Vagina (tissue), 2 donors: Measurements from ENCODE around the gene TLCD1. TPM values are rescaled to one million over a fixed set of nuclear protein-coding genes. Genes with fewer than 3 reads are reported as not detected.
A peak's percentile ranks its signal among the peaks of the same experiment; 100 is the strongest.

Source experiments
- DNase-seq, 2 donors: peaks; one replicate each; pipeline ENCODE4 v3.0.0-alpha.2; 2017; ENCODE audit errors: extremely low spot score in 2 of 2
- H3K27ac ChIP-seq: fragments of 200-600 bp; sonication (generic); one replicate; pipeline ENCODE4 v1.5.1; 2019
- H3K27me3 ChIP-seq: fragments of 200-600 bp; sonication (generic); one replicate; pipeline ENCODE4 v1.5.1; 2019
- H3K36me3 ChIP-seq, 2 donors: fragments of 200-600 bp; sonication (generic); one replicate each; pipeline ENCODE4 v1.5.1; 2017 to 2019
- H3K4me1 ChIP-seq: fragments of 200-600 bp; sonication (generic); one replicate; pipeline ENCODE4 v1.5.1; 2019
- H3K4me3 ChIP-seq, 2 donors: fragments of 200-600 bp; sonication (generic); 1 replicate in 1 of 2; 2 replicates in 1 of 2; pipeline ENCODE4 v1.5.1; 2016 to 2019
- H3K9me3 ChIP-seq: fragments of 200-600 bp; sonication (generic); one replicate; pipeline ENCODE4 v1.5.1; 2019
- CTCF ChIP-seq, 3 experiments: fragments of 450-650 bp in 2 of 3; fragments of 200-600 bp in 1 of 3; sonication (generic) in 1 of 3; IDR thresholded peaks; one replicate each; pipeline ENCODE4 v1.5.1; 2017 to 2019; ENCODE audit warnings: antibody characterized with exemption in 3 of 3, mild to moderate bottlenecking in 2 of 3, moderate library complexity in 2 of 3
- POLR2A ChIP-seq, 2 donors: fragments of 450-650 bp; IDR thresholded peaks; one replicate each; pipeline ENCODE4 v1.6.1; 2017; ENCODE audit warnings: antibody characterized with exemption in 2 of 2, mild to moderate bottlenecking in 2 of 2, moderate library complexity in 2 of 2
- POLR2AphosphoS5 ChIP-seq, 2 donors: sonication (generic); formaldehyde crosslinking; IDR thresholded peaks; one replicate each; pipeline ENCODE4 v1.9.0; 2017; ENCODE audit warnings: antibody characterized with exemption in 2 of 2, mild to moderate bottlenecking in 2 of 2, low read depth in 1 of 2; ENCODE audit not compliant: insufficient read depth in 1 of 2
- intact Hi-C: fragments of 100-400 bp; cut with DNase I; formaldehyde crosslinking; loops from one replicate; pipeline ENCODE4 v1.15.1; 2023
- total RNA-seq: library from RNA; depleted of rRNA; stranded (reverse); fragments of >200 nt; gene quantifications from one replicate; pipeline ENCODE4 v1.2.3, GENCODE V29; 2016

The TLCD1 gene
- total RNA-seq, 1 donor from 2014 or later = 2.9 TPM

GRCh38 chr17:28749516-28750177 lies 23.6 kb upstream of the TLCD1 start:
- H3K27ac ChIP-seq = peak overlapping the region; percentile 47
- no peaks in the 10 kb centered on the region for H3K27me3 ChIP-seq
- no peak overlapping the region for H3K4me3 ChIP-seq
- H3K4me1 ChIP-seq = peaks cover 43% of the 10 kb centered on the region
- peaks cover 0 to 16% of the 10 kb centered on the region in 2 donors for H3K36me3 ChIP-seq
- intact Hi-C loops = no loop called here
- no peaks in the 10 kb centered on the region for H3K9me3 ChIP-seq
- no peak for TF ChIP-seq CTCF (IDR thresholded peaks at IDR 0.05)
- no peak for TF ChIP-seq POLR2A (IDR thresholded peaks at IDR 0.05)
- TF ChIP-seq POLR2AphosphoS5 (IDR thresholded peaks at IDR 0.05; ENCODE audit: insufficient read depth in 1 of 2, low read depth in 1 of 2) = no peak
- no peak for DNase-seq

- intact Hi-C loops = no loop called here
- Histone ChIP-seq H3K9me3 (no peaks in the 10 kb centered on the region), H3K27me3 (no peaks in the 10 kb centered on the region), H3K4me1 (peaks cover 49% of the 10 kb centered on the region), H3K27ac (no peak overlapping the region), H3K36me3 (peaks cover 0 to 16% of the 10 kb centered on the region in 2 donors), H3K4me3 (no peak overlapping the region)
- no peak for TF ChIP-seq POLR2A (IDR thresholded peaks at IDR 0.05)
- TF ChIP-seq CTCF (IDR thresholded peaks at IDR 0.05) = no peak
- no peak for DNase-seq
Observed at GRCh38 chr17:28748852-28749515, 23.0 kb upstream of the TLCD1 start.

GRCh38 chr17:28747801-28748750 lies 22.0 kb upstream of the TLCD1 start:
- Histone ChIP-seq H3K4me1 (peaks cover 55% of the 10 kb centered on the region), H3K36me3 (peaks cover 0 to 16% of the 10 kb centered on the region in 2 donors), H3K27me3 (no peaks in the 10 kb centered on the region), H3K9me3 (no peaks in the 10 kb centered on the region), H3K27ac (no peak overlapping the region), H3K4me3 (no peak overlapping the region)
- DNase-seq = no peak
- intact Hi-C loops = no loop called here
- TF ChIP-seq POLR2A (IDR thresholded peaks at IDR 0.05) (no peak), POLR2AphosphoS5 (IDR thresholded peaks at IDR 0.05; ENCODE audit: insufficient read depth in 1 of 2, low read depth in 1 of 2) (no peak), CTCF (IDR thresholded peaks at IDR 0.05) (no peak)

- intact Hi-C loops = no loop called here
- TF ChIP-seq POLR2AphosphoS5 (IDR thresholded peaks at IDR 0.05; ENCODE audit: insufficient read depth in 1 of 2, low read depth in 1 of 2) = peak in 1 of 2 donors; percentile 29
- TF ChIP-seq CTCF (IDR thresholded peaks at IDR 0.05) = no peak
- no peak for DNase-seq
- H3K9me3 ChIP-seq = no peaks in the 10 kb centered on the region
- peaks cover 61% of the 10 kb centered on the region for H3K4me1 ChIP-seq
- H3K27ac ChIP-seq = peak overlapping the region; percentile 95
- H3K36me3 ChIP-seq = peaks cover 0 to 16% of the 10 kb centered on the region in 2 donors
- no peak overlapping the region for H3K4me3 ChIP-seq
- no peaks in the 10 kb centered on the region for H3K27me3 ChIP-seq
Observed at GRCh38 chr17:28747051-28747691, 21.1 kb upstream of the TLCD1 start.
